ENCODE data around the gene DVL3. TPM values are rescaled to one million over a fixed set of nuclear protein-coding genes. Genes with fewer than 3 reads are reported as not detected.

The DVL3 gene
- total and polyA plus RNA-seq, 2 experiments from 2014 or later, result 49.1 to 121 TPM

DNA sequence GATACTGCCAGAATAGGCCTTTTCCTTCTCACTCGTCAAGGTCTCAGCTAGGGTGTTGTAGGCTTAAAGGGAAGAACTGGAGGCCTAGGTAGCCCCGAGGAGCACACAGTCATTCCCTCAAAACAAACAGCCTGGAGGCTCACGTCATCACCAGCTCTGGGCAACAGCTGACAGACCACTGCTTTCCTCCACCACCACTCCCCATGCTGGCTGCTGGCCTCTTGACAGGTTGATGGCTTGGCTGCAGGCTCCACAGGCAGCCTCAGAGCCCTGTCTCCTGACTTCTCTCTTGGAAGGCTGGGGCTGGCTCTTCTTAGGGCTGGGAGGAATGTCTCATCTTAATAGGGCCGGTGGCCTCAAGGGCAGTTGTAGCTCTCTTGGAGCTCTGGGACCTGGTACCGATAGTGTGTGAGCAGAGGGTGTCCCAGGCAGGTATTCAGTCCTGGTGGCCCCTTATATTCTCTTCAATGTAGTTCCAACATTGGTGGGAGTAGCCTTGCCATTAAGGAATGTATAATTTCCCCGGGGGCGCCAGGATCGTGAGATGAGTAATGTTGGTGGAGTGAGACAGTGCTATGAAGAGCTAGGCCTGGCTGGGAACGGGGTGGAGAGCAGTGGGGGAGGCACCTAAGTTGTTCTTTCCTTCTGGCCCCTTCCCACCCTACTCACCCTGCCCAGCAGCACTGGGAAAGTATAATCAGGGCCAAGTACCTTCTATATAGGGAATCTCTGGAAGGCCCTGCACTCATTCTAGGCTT, 13.4 kb downstream of the DVL3 start:
- Histone ChIP-seq H3K36me3 (replicated peaks; ENCODE audit: insufficient read depth, low read depth) (no peaks in the 10 kb centered on the region), H3K27me3 (no peaks in the 10 kb centered on the region), H2AFZ (no peak overlapping the region), H3K4me1 (ENCODE audit: insufficient read depth) (no peaks in the 10 kb centered on the region), H3K9me3 (ENCODE audit: low read depth) (no peaks in the 10 kb centered on the region), H4K20me1 (ENCODE audit: insufficient read depth, poor library complexity, severe bottlenecking) (peaks cover 8% of the 10 kb centered on the region), H3K27ac (no peak overlapping the region), H3K4me2 (no peak overlapping the region), H3K4me3 (no peak overlapping the region), H3K79me2 (peaks cover 15% of the 10 kb centered on the region), H3K9me2 (replicated peaks; ENCODE audit: insufficient read depth) (no peaks in the 10 kb centered on the region)
- no peak for TF ChIP-seq EZH2phosphoT487 (IDR thresholded peaks at IDR 0.05; ENCODE audit: low read depth, severe bottlenecking, unreplicated experiment)
- no peak for TF ChIP-seq CTCF (IDR thresholded peaks at IDR 0.05; ENCODE audit: poor library complexity)
- no peak for TF ChIP-seq EZH2 (IDR thresholded peaks at IDR 0.05; ENCODE audit: borderline replicate concordance)
- DNase-seq (ENCODE audit: low spot score), result no peak
- WGBS (ENCODE audit: low lambda C conversion rate, missing lambda C conversion rate), result 84% methylated on average over 9 of the region's 9 CpGs

GRCh38 chr3:184169896-184170875, 15.0 kb downstream of the DVL3 start:
- Histone ChIP-seq H3K27me3 (no peaks in the 10 kb centered on the region), H3K4me3 (no peak overlapping the region), H4K20me1 (ENCODE audit: insufficient read depth, poor library complexity, severe bottlenecking) (no peaks in the 10 kb centered on the region), H3K4me1 (ENCODE audit: insufficient read depth) (no peaks in the 10 kb centered on the region), H3K4me2 (no peak overlapping the region), H2AFZ (no peak overlapping the region), H3K9me2 (replicated peaks; ENCODE audit: insufficient read depth) (no peaks in the 10 kb centered on the region), H3K79me2 (peaks cover 11% of the 10 kb centered on the region), H3K36me3 (replicated peaks; ENCODE audit: insufficient read depth, low read depth) (no peaks in the 10 kb centered on the region), H3K9me3 (ENCODE audit: low read depth) (no peaks in the 10 kb centered on the region), H3K27ac (no peak overlapping the region)
- 97% methylated on average over 26 of the region's 66 CpGs for WGBS (ENCODE audit: low lambda C conversion rate, missing lambda C conversion rate)
- no peak for DNase-seq (ENCODE audit: low spot score)
- TF ChIP-seq CTCF (IDR thresholded peaks at IDR 0.05; ENCODE audit: poor library complexity), result no peak
- no peak for TF ChIP-seq EZH2phosphoT487 (IDR thresholded peaks at IDR 0.05; ENCODE audit: low read depth, severe bottlenecking, unreplicated experiment)
- TF ChIP-seq EZH2 (IDR thresholded peaks at IDR 0.05; ENCODE audit: borderline replicate concordance), result no peak

DNA sequence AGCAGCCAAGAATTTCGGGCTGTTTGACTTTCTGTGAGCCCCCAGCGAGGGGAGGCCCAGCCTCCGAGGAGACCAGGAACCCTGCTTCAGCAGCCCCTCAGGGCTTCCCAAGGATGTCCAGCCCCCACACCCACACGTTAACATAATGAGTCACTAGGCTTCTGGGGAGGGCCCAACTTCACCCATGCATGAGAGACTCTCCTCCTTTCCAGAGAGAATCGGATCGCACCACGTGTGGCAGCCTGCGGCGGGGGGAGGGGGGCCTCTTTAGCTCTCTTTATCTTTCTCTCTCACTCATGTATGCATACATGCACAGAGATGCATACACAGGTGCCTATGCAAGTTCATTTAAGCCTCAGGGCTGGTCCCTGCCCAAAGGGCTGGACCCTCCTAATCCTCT, 16.4 kb downstream of the DVL3 start:
- Histone ChIP-seq H3K36me3 (replicated peaks; ENCODE audit: insufficient read depth, low read depth) (no peaks in the 10 kb centered on the region), H3K4me1 (ENCODE audit: insufficient read depth) (no peaks in the 10 kb centered on the region), H3K9me3 (ENCODE audit: low read depth) (no peaks in the 10 kb centered on the region), H3K27me3 (no peaks in the 10 kb centered on the region), H4K20me1 (ENCODE audit: insufficient read depth, poor library complexity, severe bottlenecking) (no peaks in the 10 kb centered on the region), H2AFZ (no peak overlapping the region), H3K4me3 (no peak overlapping the region), H3K27ac (no peak overlapping the region), H3K79me2 (peaks cover 15% of the 10 kb centered on the region), H3K9me2 (replicated peaks; ENCODE audit: insufficient read depth) (no peaks in the 10 kb centered on the region), H3K4me2 (no peak overlapping the region)
- 89% methylated on average over 9 of the region's 9 CpGs for WGBS (ENCODE audit: low lambda C conversion rate, missing lambda C conversion rate)
- no peak for DNase-seq (ENCODE audit: low spot score)
- no peak for TF ChIP-seq EZH2phosphoT487 (IDR thresholded peaks at IDR 0.05; ENCODE audit: low read depth, severe bottlenecking, unreplicated experiment)

Measured in hepatocyte (in vitro differentiated cells).